ENCODE results near the gene THOP1.

DNA sequence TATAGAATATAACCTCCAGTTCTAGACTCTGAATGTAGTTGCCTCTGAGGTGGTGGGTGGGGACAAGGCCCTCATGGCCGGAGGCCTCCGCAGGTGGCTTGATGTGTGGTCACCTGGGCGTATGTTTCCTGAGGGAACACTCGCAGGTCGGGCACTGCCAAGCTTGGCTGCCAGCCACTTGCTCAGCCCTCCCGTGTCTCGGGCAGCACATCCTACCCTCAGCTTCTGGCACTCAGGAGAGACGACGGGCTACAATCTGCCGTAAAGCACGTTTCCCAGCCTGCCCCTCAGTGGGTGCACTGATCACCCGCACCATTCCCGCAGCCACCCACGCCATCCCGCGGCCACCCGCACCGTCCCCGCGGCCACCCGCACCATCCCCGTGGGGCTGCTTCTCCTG lies 15.2 kb downstream of the THOP1 start:
- TF ChIP-seq POLR2A (IDR thresholded peaks at IDR 0.05) = no peak
- TF ChIP-seq CTCF (IDR thresholded peaks at IDR 0.05) = no peak

All from esophagus squamous epithelium (tissue), 4 donors.